A204.1 (cell line): ENCODE measurements around the gene OSBPL5.
"Not testable (repeated sequence)": the region's sequence is repeated elsewhere in the genome, so short reads cannot be mapped to it uniquely, and the experiment has no call there.

Source experiments
- FAIRE-seq: peaks from 2 replicates; lab custom pipeline; 2012; peaks lifted over from hg19 to GRCh38; lab: Jason Lieb, UNC

The OSBPL5 gene

GRCh38 chr11:3080733-3081385 lies 84.3 kb downstream of the OSBPL5 start:
- no peak for FAIRE-seq

- FAIRE-seq: no peak
Observed at GRCh38 chr11:3080104-3080503, 85.0 kb downstream of the OSBPL5 start.

GRCh38 chr11:3077846-3078440 lies 87.2 kb downstream of the OSBPL5 start:
- no peak for FAIRE-seq

GRCh38 chr11:3077189-3077836 lies 87.8 kb downstream of the OSBPL5 start:
- FAIRE-seq: no peak

GRCh38 chr11:3074912-3075589 lies 90.1 kb downstream of the OSBPL5 start:
- FAIRE-seq: no peak

- FAIRE-seq: no peak
Observed at GRCh38 chr11:3073029-3073435, 92.1 kb downstream of the OSBPL5 start.

GRCh38 chr11:3069425-3069824 lies 95.7 kb downstream of the OSBPL5 start:
- no peak for FAIRE-seq

GRCh38 chr11:3066308-3066707 lies 98.8 kb downstream of the OSBPL5 start:
- not testable (repeated sequence) for FAIRE-seq

- not testable (repeated sequence) for FAIRE-seq
Observed at GRCh38 chr11:3064709-3065108, 100.4 kb downstream of the OSBPL5 start.

GRCh38 chr11:3063876-3064275 lies 101.2 kb downstream of the OSBPL5 start:
- FAIRE-seq: not testable (repeated sequence)

- not testable (repeated sequence) for FAIRE-seq
Observed at GRCh38 chr11:3063432-3063831, 101.7 kb downstream of the OSBPL5 start.

- no peak for FAIRE-seq
Observed at GRCh38 chr11:3060436-3061025, 104.6 kb downstream of the OSBPL5 start.

- FAIRE-seq: no peak
Observed at GRCh38 chr11:3058753-3059664, 106.1 kb downstream of the OSBPL5 start.

GRCh38 chr11:3057069-3057963 lies 107.8 kb downstream of the OSBPL5 start, which contains the start of gene CARS1:
CARS1 (minus strand) TSS chr11:3057423; CDS start chr11:3057367, 56 bp downstream.
- FAIRE-seq: peak; percentile 32

- FAIRE-seq: no peak
Observed at GRCh38 chr11:3056296-3057068, 108.6 kb downstream of the OSBPL5 start.

- FAIRE-seq: no peak
Observed at GRCh38 chr11:3055891-3056290, 109.2 kb downstream of the OSBPL5 start.

GRCh38 chr11:3052567-3052966 lies 112.5 kb downstream of the OSBPL5 start:
- FAIRE-seq: no peak

- FAIRE-seq: no peak
Observed at GRCh38 chr11:3052109-3052479, 113.0 kb downstream of the OSBPL5 start.
